Esophagus muscularis mucosa (tissue), 3 donors: ENCODE measurements around the gene RSL1D1.
A peak's percentile ranks its signal among the peaks of the same experiment; 100 is the strongest.

Source experiments
- CTCF ChIP-seq, 3 experiments: fragments of 200-600 bp in 2 of 3; fragments of 450-650 bp in 1 of 3; sonication (generic) in 2 of 3; IDR thresholded peaks; one replicate each; pipeline ENCODE4 v1.5.1; 2017 to 2019; ENCODE audit warnings: antibody characterized with exemption in 3 of 3, mild to moderate bottlenecking in 2 of 3, moderate library complexity in 1 of 3
- EP300 ChIP-seq: sonication (generic); formaldehyde crosslinking; IDR thresholded peaks from one replicate; pipeline ENCODE4 v1.6.1; 2017; ENCODE audit warnings: antibody characterized with exemption

- TF ChIP-seq CTCF (IDR thresholded peaks at IDR 0.05), result peak in 1 of 3 experiments; percentile 17
- TF ChIP-seq EP300, result no peak
Measured at GRCh38 chr16:11871193-11871592, 19.9 kb upstream of the RSL1D1 start.
